Prostate gland (tissue), 2 donors: ENCODE measurements around the gene SLC11A1.

Experiments used
- CTCF ChIP-seq, 4 experiments: fragments of 200-600 bp in 2 of 4; fragments of 450-650 bp in 2 of 4; sonication (generic) in 2 of 4; IDR thresholded peaks; 1 replicate in 3 of 4; 2 replicates in 1 of 4; pipeline ENCODE4 v1.5.1; 2016 to 2019; ENCODE audit warnings: antibody characterized with exemption in 4 of 4, mild to moderate bottlenecking in 2 of 4, moderate library complexity in 2 of 4
- POLR2A ChIP-seq: fragments of 450-650 bp; IDR thresholded peaks from one replicate; pipeline ENCODE4 v1.6.1; 2016; ENCODE audit warnings: antibody characterized with exemption, mild to moderate bottlenecking
- POLR2AphosphoS5 ChIP-seq: sonication (generic); formaldehyde crosslinking; IDR thresholded peaks from one replicate; pipeline ENCODE4 v1.6.1; 2017; ENCODE audit warnings: antibody characterized with exemption

GRCh38 chr2:218436992-218437391, 54.9 kb downstream of the SLC11A1 start:
- TF ChIP-seq CTCF (IDR thresholded peaks at IDR 0.05) (no peak), POLR2A (no peak), POLR2AphosphoS5 (no peak)
